ENCODE measurements around the gene SLC47A2. TPM values are rescaled to one million over a fixed set of nuclear protein-coding genes. Genes with fewer than 3 reads are reported as not detected.

SLC47A2 gene
- total and polyA plus RNA-seq, 2 donors (not counting 1 experiment from before 2014, with no cell fraction given): not detected

DNA sequence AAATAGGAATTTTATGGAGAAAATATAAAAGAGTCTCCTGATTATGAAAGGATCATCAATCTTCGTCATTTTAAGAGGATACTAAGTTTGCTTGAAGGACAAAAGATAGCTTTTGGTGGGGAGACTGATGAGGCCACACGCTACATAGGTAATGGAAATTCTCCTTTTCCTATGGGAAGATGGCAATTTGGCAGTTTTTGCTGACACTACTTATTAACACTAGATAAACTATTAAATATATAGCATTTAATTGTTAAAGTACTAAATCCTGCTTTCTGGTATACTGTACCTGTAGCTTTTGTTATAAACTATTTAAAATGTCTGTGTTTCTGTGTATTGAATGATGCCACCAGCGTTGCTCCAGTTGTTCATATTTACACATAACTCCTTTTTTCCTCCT is 55.3 kb downstream of the SLC47A2 start:
- no peak overlapping the region for H2AFZ ChIP-seq (ENCODE audit: low read length)
- no peaks in the 10 kb centered on the region for H3K27me3 ChIP-seq (ENCODE audit: control insufficient read depth, insufficient read depth, low read length)
- no peak overlapping the region for H3K27ac ChIP-seq (ENCODE audit: insufficient read depth, low read length)
- no peaks in the 10 kb centered on the region for H3K36me3 ChIP-seq (ENCODE audit: control insufficient read depth, insufficient read depth, low read length)
- H3K9ac ChIP-seq (ENCODE audit: insufficient read depth, low read length): no peak overlapping the region
- no peaks in the 10 kb centered on the region for H4K20me1 ChIP-seq (ENCODE audit: control insufficient read depth, extremely low read depth, insufficient read depth, low read length)
- no peaks in the 10 kb centered on the region for H3K9me3 ChIP-seq (ENCODE audit: control insufficient read depth, insufficient read depth, low read depth, low read length)
- no peak overlapping the region for H3K4me3 ChIP-seq (replicated peaks in 1 of 4; ENCODE audit: control extremely low read depth in 1 of 4, insufficient read depth in 1 of 4, low read depth in 3 of 4, low read length in 4 of 4)
- H3K4me1 ChIP-seq (ENCODE audit: control insufficient read depth, extremely low read depth, insufficient read depth, low read length): no peaks in the 10 kb centered on the region
- no peak for DNase-seq (ENCODE audit: low read depth in 2 of 2)
- no peak for TF ChIP-seq EZH2 (IDR thresholded peaks at IDR 0.05; ENCODE audit: low read length, missing control alignments)
- TF ChIP-seq, protein P1, sequence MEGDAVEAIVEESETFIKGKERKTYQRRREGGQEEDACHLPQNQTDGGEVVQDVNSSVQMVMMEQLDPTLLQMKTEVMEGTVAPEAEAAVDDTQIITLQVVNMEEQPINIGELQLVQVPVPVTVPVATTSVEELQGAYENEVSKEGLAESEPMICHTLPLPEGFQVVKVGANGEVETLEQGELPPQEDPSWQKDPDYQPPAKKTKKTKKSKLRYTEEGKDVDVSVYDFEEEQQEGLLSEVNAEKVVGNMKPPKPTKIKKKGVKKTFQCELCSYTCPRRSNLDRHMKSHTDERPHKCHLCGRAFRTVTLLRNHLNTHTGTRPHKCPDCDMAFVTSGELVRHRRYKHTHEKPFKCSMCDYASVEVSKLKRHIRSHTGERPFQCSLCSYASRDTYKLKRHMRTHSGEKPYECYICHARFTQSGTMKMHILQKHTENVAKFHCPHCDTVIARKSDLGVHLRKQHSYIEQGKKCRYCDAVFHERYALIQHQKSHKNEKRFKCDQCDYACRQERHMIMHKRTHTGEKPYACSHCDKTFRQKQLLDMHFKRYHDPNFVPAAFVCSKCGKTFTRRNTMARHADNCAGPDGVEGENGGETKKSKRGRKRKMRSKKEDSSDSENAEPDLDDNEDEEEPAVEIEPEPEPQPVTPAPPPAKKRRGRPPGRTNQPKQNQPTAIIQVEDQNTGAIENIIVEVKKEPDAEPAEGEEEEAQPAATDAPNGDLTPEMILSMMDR (conservative IDR thresholded peaks at IDR 0.05 in 1 of 2, IDR thresholded peaks at IDR 0.05 in 1 of 2; ENCODE audit: low read depth in 1 of 2, low read length in 2 of 2): no peak
- H3K4me2 ChIP-seq (ENCODE audit: extremely low read depth, insufficient read depth, low read length): no peak overlapping the region
- no peaks in the 10 kb centered on the region for H3K79me2 ChIP-seq (ENCODE audit: control insufficient read depth, insufficient read depth, low read length)

DNA sequence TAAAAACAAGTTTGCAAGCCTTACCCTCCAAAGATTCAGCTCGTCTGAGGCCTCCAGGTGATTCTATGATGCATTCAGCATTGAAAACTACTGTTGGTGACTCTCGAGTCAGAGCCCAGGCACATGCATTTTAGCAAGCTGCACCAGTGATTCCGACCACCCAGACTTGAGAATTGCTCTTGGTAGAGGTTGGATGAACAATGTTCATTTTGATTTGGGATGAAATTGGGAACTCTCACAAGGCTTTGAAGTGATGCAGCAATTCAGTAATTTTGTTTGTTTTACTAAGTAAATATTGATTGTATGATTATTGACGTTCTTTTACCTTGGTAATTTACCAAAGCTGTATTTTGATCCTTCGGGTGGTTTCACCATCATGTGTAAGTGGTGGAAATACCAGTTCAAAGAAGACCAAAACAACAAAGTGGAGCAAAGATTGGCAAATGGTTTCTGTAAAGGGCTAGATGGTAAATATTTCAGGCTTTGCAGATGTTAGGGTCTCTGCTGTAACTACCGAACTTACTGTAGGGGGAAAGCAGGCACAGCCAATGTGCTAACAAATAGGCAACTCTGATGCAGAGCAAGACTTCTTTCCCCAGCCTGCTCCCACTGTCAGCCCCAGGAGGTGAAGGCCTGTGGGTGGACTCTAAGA is 56.0 kb downstream of the SLC47A2 start:
- H3K27me3 ChIP-seq (ENCODE audit: control insufficient read depth, insufficient read depth, low read length): no peaks in the 10 kb centered on the region
- no peaks in the 10 kb centered on the region for H3K4me1 ChIP-seq (ENCODE audit: control insufficient read depth, extremely low read depth, insufficient read depth, low read length)
- no peak for DNase-seq (ENCODE audit: low read depth in 2 of 2)
- H3K79me2 ChIP-seq (ENCODE audit: control insufficient read depth, insufficient read depth, low read length): no peaks in the 10 kb centered on the region
- H3K9ac ChIP-seq (ENCODE audit: insufficient read depth, low read length): no peak overlapping the region
- H3K27ac ChIP-seq (ENCODE audit: insufficient read depth, low read length): no peak overlapping the region
- no peaks in the 10 kb centered on the region for H3K36me3 ChIP-seq (ENCODE audit: control insufficient read depth, insufficient read depth, low read length)
- TF ChIP-seq EZH2 (IDR thresholded peaks at IDR 0.05; ENCODE audit: low read length, missing control alignments): no peak
- TF ChIP-seq, protein P1 (conservative IDR thresholded peaks at IDR 0.05 in 1 of 2, IDR thresholded peaks at IDR 0.05 in 1 of 2; ENCODE audit: low read depth in 1 of 2, low read length in 2 of 2): no peak
- H3K4me3 ChIP-seq (replicated peaks in 1 of 4; ENCODE audit: control extremely low read depth in 1 of 4, insufficient read depth in 1 of 4, low read depth in 3 of 4, low read length in 4 of 4): no peak overlapping the region
- H3K4me2 ChIP-seq (ENCODE audit: extremely low read depth, insufficient read depth, low read length): no peak overlapping the region
- no peak overlapping the region for H2AFZ ChIP-seq (ENCODE audit: low read length)
- no peaks in the 10 kb centered on the region for H3K9me3 ChIP-seq (ENCODE audit: control insufficient read depth, insufficient read depth, low read depth, low read length)
- H4K20me1 ChIP-seq (ENCODE audit: control insufficient read depth, extremely low read depth, insufficient read depth, low read length): no peaks in the 10 kb centered on the region

DNA sequence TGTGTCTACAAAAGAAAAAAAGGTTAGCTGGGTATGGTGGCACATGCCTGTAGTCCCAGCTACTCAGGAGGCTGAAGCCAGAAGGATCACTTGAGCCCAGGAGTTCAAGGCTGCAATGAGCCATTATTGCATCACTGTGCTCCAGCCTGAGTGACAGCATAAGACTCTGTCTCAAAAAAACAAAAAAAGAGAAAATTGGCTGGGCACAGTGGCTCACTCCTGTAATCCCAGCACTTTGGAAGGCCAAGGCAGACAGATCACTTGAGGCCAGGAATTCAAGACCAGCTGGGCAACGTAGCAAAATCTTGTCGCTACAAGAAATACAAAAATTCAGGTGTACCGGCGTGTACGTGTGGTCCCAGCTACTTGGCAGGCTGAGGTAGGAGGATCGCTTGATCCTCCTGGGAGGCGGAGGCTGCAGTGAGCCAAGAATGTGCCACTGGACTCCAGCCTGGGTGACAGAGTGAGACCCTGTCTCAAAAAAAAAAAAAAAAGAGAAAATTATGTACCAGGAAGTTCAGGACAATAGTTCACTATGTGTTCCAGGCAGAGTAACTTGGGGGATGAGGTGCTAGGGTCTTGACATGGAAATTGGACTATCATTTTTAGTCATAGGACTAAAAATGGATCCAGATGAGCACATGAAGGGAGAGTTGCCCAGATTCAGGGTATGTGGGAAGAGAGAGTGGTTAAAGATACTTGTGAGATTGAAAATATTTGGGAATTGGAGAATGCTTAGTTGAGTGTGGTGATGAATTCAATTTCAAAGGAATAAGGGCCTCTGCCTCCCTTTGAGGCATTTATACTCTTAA is 56.8 kb downstream of the SLC47A2 start:
- no peak overlapping the region for H3K4me2 ChIP-seq (ENCODE audit: extremely low read depth, insufficient read depth, low read length)
- no peaks in the 10 kb centered on the region for H3K27me3 ChIP-seq (ENCODE audit: control insufficient read depth, insufficient read depth, low read length)

More for the DNA sequence above, 56.8 kb downstream of the SLC47A2 start:
- H3K4me3 ChIP-seq (replicated peaks in 1 of 4; ENCODE audit: control extremely low read depth in 1 of 4, insufficient read depth in 1 of 4, low read depth in 3 of 4, low read length in 4 of 4): no peak overlapping the region
- H3K4me1 ChIP-seq (ENCODE audit: control insufficient read depth, extremely low read depth, insufficient read depth, low read length): no peaks in the 10 kb centered on the region
- H3K27ac ChIP-seq (ENCODE audit: insufficient read depth, low read length): no peak overlapping the region
- DNase-seq (ENCODE audit: low read depth in 2 of 2): no peak
- no peaks in the 10 kb centered on the region for H4K20me1 ChIP-seq (ENCODE audit: control insufficient read depth, extremely low read depth, insufficient read depth, low read length)
- no peaks in the 10 kb centered on the region for H3K9me3 ChIP-seq (ENCODE audit: control insufficient read depth, insufficient read depth, low read depth, low read length)
- no peaks in the 10 kb centered on the region for H3K36me3 ChIP-seq (ENCODE audit: control insufficient read depth, insufficient read depth, low read length)
- H2AFZ ChIP-seq (ENCODE audit: low read length): no peak overlapping the region
- no peak overlapping the region for H3K9ac ChIP-seq (ENCODE audit: insufficient read depth, low read length)
- H3K79me2 ChIP-seq (ENCODE audit: control insufficient read depth, insufficient read depth, low read length): no peaks in the 10 kb centered on the region
- TF ChIP-seq EZH2 (IDR thresholded peaks at IDR 0.05; ENCODE audit: low read length, missing control alignments): no peak
